ENCODE results near the gene SLC44A4. TPM values are rescaled to one million over a fixed set of nuclear protein-coding genes. Genes with fewer than 3 reads are reported as not detected.
A peak's percentile ranks its signal among the peaks of the same experiment; 100 is the strongest.
"Not testable (repeated sequence)": the region's sequence is repeated elsewhere in the genome, so short reads cannot be mapped to it uniquely, and the experiment has no call there.

Gene SLC44A4
- total RNA-seq, 1 experiment from 2014 or later: 3.8 TPM

DNA sequence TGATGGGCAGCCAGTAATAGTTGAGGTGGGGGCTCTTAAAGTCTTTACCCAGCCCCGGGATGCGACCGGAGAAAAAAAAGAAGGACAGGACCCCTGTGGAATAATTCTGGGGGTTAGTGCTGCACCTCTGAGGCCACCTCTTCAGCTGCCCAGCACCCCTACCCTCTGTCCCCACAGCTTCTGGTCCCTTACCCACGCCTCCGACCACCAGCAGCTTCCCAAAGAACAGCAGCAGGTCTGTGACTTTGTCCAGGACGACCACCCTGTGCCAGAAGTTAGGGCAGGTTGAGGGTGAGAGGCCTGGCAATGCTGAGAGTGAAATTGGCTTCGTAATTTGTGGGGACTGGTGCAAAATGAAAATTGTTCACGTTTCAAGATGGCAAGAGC is 14.0 kb downstream of the SLC44A4 start:
- Histone ChIP-seq H3K14ac (ENCODE audit: insufficient read depth, low read length) (no peak overlapping the region), H2AK5ac (ENCODE audit: insufficient read length, low read length) (no peak overlapping the region), H3K4ac (ENCODE audit: low read depth, low read length) (no peak overlapping the region), H2BK12ac (ENCODE audit: insufficient read length, low read depth, low read length) (no peak overlapping the region), H3T11ph (ENCODE audit: low read length) (no peak overlapping the region), H3K23me2 (ENCODE audit: insufficient read length, low read depth, low read length, poor library complexity, severe bottlenecking) (peaks cover 12% of the 10 kb centered on the region), H3K27ac (ENCODE audit: insufficient read length, low read depth, low read length) (no peak overlapping the region), H2BK15ac (ENCODE audit: low read depth, low read length) (no peak overlapping the region), H3K18ac (ENCODE audit: insufficient read length, low read depth, low read length) (no peak overlapping the region), H2BK5ac (ENCODE audit: insufficient read length, low read length) (no peak overlapping the region), H3K79me1 (ENCODE audit: insufficient read depth, low read depth, low read length, poor library complexity, severe bottlenecking) (no peaks in the 10 kb centered on the region), H3K9me3 (ENCODE audit: control insufficient read depth, low read depth, low read length) (no peaks in the 10 kb centered on the region), H3K23ac (ENCODE audit: insufficient read length, low read depth, low read length) (no peak overlapping the region), H4K91ac (ENCODE audit: insufficient read length, low read depth, low read length) (no peak overlapping the region), H3K79me2 (ENCODE audit: insufficient read depth, low read length) (no peaks in the 10 kb centered on the region), H3K4me2 (ENCODE audit: insufficient read depth, insufficient read length, low read length) (no peak overlapping the region), H2BK120ac (ENCODE audit: low read depth, low read length, poor library complexity, severe bottlenecking) (no peak overlapping the region), H4K8ac (replicated peaks; ENCODE audit: insufficient read length, low read depth, low read length) (no peak overlapping the region), H2AFZ (ENCODE audit: low read length) (no peak overlapping the region), H4K5ac (ENCODE audit: insufficient read length, low read depth, low read length) (no peak overlapping the region), H2BK20ac (ENCODE audit: low read depth, low read length, poor library complexity, severe bottlenecking) (no peak overlapping the region), H3K27me3 (ENCODE audit: insufficient read depth, low read length) (no peaks in the 10 kb centered on the region), H4K20me1 (ENCODE audit: control insufficient read depth, insufficient read depth, insufficient read length) (no peaks in the 10 kb centered on the region), H3K4me1 (ENCODE audit: insufficient read depth, low read length) (no peaks in the 10 kb centered on the region), H3K56ac (ENCODE audit: insufficient read length, low read depth, low read length) (no peak overlapping the region), H3K9ac (ENCODE audit: extremely low read depth, insufficient read length, low read length) (no peak overlapping the region)
- H3K36me3 Mint-ChIP-seq (ENCODE audit: insufficient read depth in 1 of 3, low read depth in 3 of 3): peaks cover 5 to 8% (median 5%) of the 10 kb centered on the region in 3 experiments; a peak in 6 of 7 replicates
- H3K4me1 Mint-ChIP-seq: peaks cover 15 to 31% of the 10 kb centered on the region in 2 experiments
- H3K27me3 Mint-ChIP-seq (ENCODE audit: low read depth): peaks cover 2% of the 10 kb centered on the region
- TF ChIP-seq, protein P1, sequence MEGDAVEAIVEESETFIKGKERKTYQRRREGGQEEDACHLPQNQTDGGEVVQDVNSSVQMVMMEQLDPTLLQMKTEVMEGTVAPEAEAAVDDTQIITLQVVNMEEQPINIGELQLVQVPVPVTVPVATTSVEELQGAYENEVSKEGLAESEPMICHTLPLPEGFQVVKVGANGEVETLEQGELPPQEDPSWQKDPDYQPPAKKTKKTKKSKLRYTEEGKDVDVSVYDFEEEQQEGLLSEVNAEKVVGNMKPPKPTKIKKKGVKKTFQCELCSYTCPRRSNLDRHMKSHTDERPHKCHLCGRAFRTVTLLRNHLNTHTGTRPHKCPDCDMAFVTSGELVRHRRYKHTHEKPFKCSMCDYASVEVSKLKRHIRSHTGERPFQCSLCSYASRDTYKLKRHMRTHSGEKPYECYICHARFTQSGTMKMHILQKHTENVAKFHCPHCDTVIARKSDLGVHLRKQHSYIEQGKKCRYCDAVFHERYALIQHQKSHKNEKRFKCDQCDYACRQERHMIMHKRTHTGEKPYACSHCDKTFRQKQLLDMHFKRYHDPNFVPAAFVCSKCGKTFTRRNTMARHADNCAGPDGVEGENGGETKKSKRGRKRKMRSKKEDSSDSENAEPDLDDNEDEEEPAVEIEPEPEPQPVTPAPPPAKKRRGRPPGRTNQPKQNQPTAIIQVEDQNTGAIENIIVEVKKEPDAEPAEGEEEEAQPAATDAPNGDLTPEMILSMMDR (conservative IDR thresholded peaks at IDR 0.05): no peak
- H3K9me3 Mint-ChIP-seq: no peaks in the 10 kb centered on the region; a peak in 1 of 5 replicates
- peak overlapping the region in 2 of 3 experiments; percentile 64 to 91; a peak in 2 of 7 replicates for H3K27ac Mint-ChIP-seq
- WGBS (ENCODE audit: extremely low coverage, insufficient read length, low lambda C conversion rate): no CpG with 5 or more reads among the region's 8 CpGs
- no peak for DNase-seq
- H3K4me3 Mint-ChIP-seq: peak overlapping the region; percentile 84 to 98

DNA sequence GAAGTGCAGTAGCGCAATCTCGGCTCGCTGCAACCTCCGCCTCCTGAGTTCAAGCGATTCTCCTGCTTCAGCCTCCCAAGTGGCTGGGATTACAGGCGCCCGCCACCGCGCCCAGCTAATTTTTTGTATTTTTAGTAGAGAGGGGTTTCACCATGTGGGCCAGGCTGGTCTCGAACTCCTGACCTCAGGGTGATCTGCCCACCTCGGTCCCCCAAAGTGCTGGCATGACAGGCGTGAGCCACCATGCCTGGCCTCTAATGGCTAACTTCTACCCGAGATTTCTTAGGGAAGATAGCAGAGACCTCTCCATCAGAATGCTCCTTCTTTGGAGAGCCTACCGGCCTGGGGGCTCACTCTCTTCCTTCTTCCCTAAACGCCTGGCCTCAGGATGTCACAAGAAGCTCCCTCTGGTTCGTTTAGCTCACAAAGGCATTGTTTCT is 14.7 kb downstream of the SLC44A4 start:
- not testable (repeated sequence) for H3K27me3 Mint-ChIP-seq (ENCODE audit: low read depth); H3K9ac ChIP-seq (ENCODE audit: extremely low read depth, insufficient read length, low read length); H2AK5ac ChIP-seq (ENCODE audit: insufficient read length, low read length); DNase-seq; H3K27ac ChIP-seq (ENCODE audit: insufficient read length, low read depth, low read length); H2BK20ac ChIP-seq (ENCODE audit: low read depth, low read length, poor library complexity, severe bottlenecking); H3K9me3 ChIP-seq (ENCODE audit: control insufficient read depth, low read depth, low read length); H4K8ac ChIP-seq (replicated peaks; ENCODE audit: insufficient read length, low read depth, low read length); H3K4me1 ChIP-seq (ENCODE audit: insufficient read depth, low read length); H2BK15ac ChIP-seq (ENCODE audit: low read depth, low read length); H3K27me3 ChIP-seq (ENCODE audit: insufficient read depth, low read length); H3K56ac ChIP-seq (ENCODE audit: insufficient read length, low read depth, low read length); H3K79me1 ChIP-seq (ENCODE audit: insufficient read depth, low read depth, low read length, poor library complexity, severe bottlenecking); H3K23ac ChIP-seq (ENCODE audit: insufficient read length, low read depth, low read length); H2BK120ac ChIP-seq (ENCODE audit: low read depth, low read length, poor library complexity, severe bottlenecking); H4K5ac ChIP-seq (ENCODE audit: insufficient read length, low read depth, low read length); H3K14ac ChIP-seq (ENCODE audit: insufficient read depth, low read length); H3K9me3 Mint-ChIP-seq; H2BK5ac ChIP-seq (ENCODE audit: insufficient read length, low read length); H2BK12ac ChIP-seq (ENCODE audit: insufficient read length, low read depth, low read length); H4K91ac ChIP-seq (ENCODE audit: insufficient read length, low read depth, low read length); H3T11ph ChIP-seq (ENCODE audit: low read length); H3K4ac ChIP-seq (ENCODE audit: low read depth, low read length); H4K20me1 ChIP-seq (ENCODE audit: control insufficient read depth, insufficient read depth, insufficient read length); H2AFZ ChIP-seq (ENCODE audit: low read length); H3K79me2 ChIP-seq (ENCODE audit: insufficient read depth, low read length); H3K18ac ChIP-seq (ENCODE audit: insufficient read length, low read depth, low read length)
- peak overlapping the region; percentile 84 to 98 for H3K4me3 Mint-ChIP-seq
- H3K36me3 Mint-ChIP-seq (ENCODE audit: insufficient read depth in 1 of 3, low read depth in 3 of 3): peaks cover 6 to 14% (median 12%) of the 10 kb centered on the region in 3 experiments; a peak in 6 of 7 replicates
- H3K4me2 ChIP-seq (ENCODE audit: insufficient read depth, insufficient read length, low read length): peak overlapping the region; percentile 94
- no CpG with 5 or more reads among the region's 16 CpGs for WGBS (ENCODE audit: extremely low coverage, insufficient read length, low lambda C conversion rate)
- peaks cover 15 to 31% of the 10 kb centered on the region in 2 experiments for H3K4me1 Mint-ChIP-seq
- H3K23me2 ChIP-seq (ENCODE audit: insufficient read length, low read depth, low read length, poor library complexity, severe bottlenecking): peaks cover 12% of the 10 kb centered on the region
- peak overlapping the region; percentile 91 to 97 (median 96); a peak in 4 of 7 replicates for H3K27ac Mint-ChIP-seq
